GM21786 (cell line): ENCODE measurements around the gene RAC3.

ENCODE experiments used
- ATAC-seq: cut with Tn5 transposase; IDR thresholded peaks from one replicate; pipeline ENCODE4 v1.9.1; 2021; ENCODE audit not compliant: unreplicated experiment

The RAC3 gene

GRCh38 chr17:81998691-81999438, 32.6 kb upstream of the RAC3 start:
- no peak for ATAC-seq

GRCh38 chr17:81999587-81999975, 31.9 kb upstream of the RAC3 start:
- no peak for ATAC-seq

- ATAC-seq = no peak
Observed at GRCh38 chr17:81999976-82000802, 31.3 kb upstream of the RAC3 start.

- ATAC-seq = no peak
Observed at GRCh38 chr17:82000803-82001570, 30.5 kb upstream of the RAC3 start.

- ATAC-seq = no peak
Observed at GRCh38 chr17:82001571-82002056, 29.9 kb upstream of the RAC3 start.

- ATAC-seq = no peak
Observed at GRCh38 chr17:82003411-82004381, 27.8 kb upstream of the RAC3 start.

- ATAC-seq = no peak
Observed at GRCh38 chr17:82004517-82005455, 26.7 kb upstream of the RAC3 start.

- no peak for ATAC-seq
Observed at GRCh38 chr17:82005701-82006348, 25.7 kb upstream of the RAC3 start.

- ATAC-seq = no peak
Observed at GRCh38 chr17:82006468-82007227, 24.8 kb upstream of the RAC3 start.

- ATAC-seq = no peak
Observed at GRCh38 chr17:82007228-82007494, 24.3 kb upstream of the RAC3 start.

- no peak for ATAC-seq
Observed at GRCh38 chr17:82007495-82008257, 23.8 kb upstream of the RAC3 start.

GRCh38 chr17:82008258-82008940, 23.1 kb upstream of the RAC3 start:
- no peak for ATAC-seq

- ATAC-seq = no peak
Observed at GRCh38 chr17:82008941-82009405, 22.5 kb upstream of the RAC3 start.

GRCh38 chr17:82009413-82009812, 22.1 kb upstream of the RAC3 start:
- ATAC-seq = no peak

- no peak for ATAC-seq
Observed at GRCh38 chr17:82010575-82011525, 20.6 kb upstream of the RAC3 start.
